K562 (cell line): Measurements from ENCODE around the gene RSPO1. TPM values are rescaled to one million over a fixed set of nuclear protein-coding genes. Genes with fewer than 3 reads are reported as not detected.

Experiments used
- ATAC-seq: fragments of 200-7000 bp; cut with Tn5 transposase; 3 replicates; pipeline ENCODE4 v1.9.1; 2020; ENCODE audit warnings: moderate library complexity
- BruUV-seq: library from RNA; stranded (reverse); fragments of 400-500 nt; replicated peaks from 2 replicates; lab custom pipeline; 2021; lab: Mats Ljungman, UMichigan
- CTCF ChIA-PET: fragments of 300-600 bp; formaldehyde crosslinking; extraction: SDS; loops from one replicate; lab custom pipeline; 2021; ENCODE audit warnings: low intra/inter-chr PET ratio; lab: Yijun Ruan, JAX
- POLR2A ChIA-PET: fragments of 300-600, 350-650 bp; sonication (Branson Sonifier 250); formaldehyde crosslinking; extraction: SDS; loops from one replicate; lab custom pipeline; 2021; ENCODE audit warnings: antibody characterized with exemption, inconsistent platforms; lab: Yijun Ruan, JAX
- DNase-seq, 4 experiments: peaks; one replicate each; pipeline versions ENCODE4 v3.0.0 to v3.0.0-alpha.2; 2011 to 2018; ENCODE audit warnings: low spot score in 3 of 4, mixed read lengths in 3 of 4; ENCODE audit errors: extremely low read depth in 1 of 4
- FAIRE-seq: peaks from 2 replicates; lab custom pipeline; 2011; peaks lifted over from hg19 to GRCh38; lab: Jason Lieb, UNC
- H2AFZ ChIP-seq: 2 replicates; pipeline ENCODE4 v1.6.0; 2011; ENCODE audit warnings: low read depth, low read length, control low read depth, inconsistent platforms
- H3K27ac ChIP-seq: fragments of 200-600 bp; 3 replicates; pipeline ENCODE4 v1.8.0; 2011; ENCODE audit warnings: low read depth, mild to moderate bottlenecking, control low read depth, inconsistent platforms, low read length, moderate library complexity, mixed read lengths; ENCODE audit errors: extremely low read depth
- H3K27me3 ChIP-seq, 2 experiments: fragments of 300-600 bp in 1 of 2; 2 replicates in 1 of 2; 3 replicates in 1 of 2; pipeline versions ENCODE4 v1.6.0 to v1.8.0; 2011; ENCODE audit warnings: inconsistent platforms in 2 of 2, low read length in 2 of 2, mild to moderate bottlenecking in 1 of 2, mixed read lengths in 1 of 2, moderate library complexity in 1 of 2; ENCODE audit not compliant: control insufficient read depth in 2 of 2, insufficient read depth in 2 of 2
- H3K36me3 ChIP-seq: fragments of 300-600 bp; 3 replicates; pipeline ENCODE4 v1.8.0; 2011; ENCODE audit warnings: mild to moderate bottlenecking, low read length, inconsistent platforms; ENCODE audit not compliant: control insufficient read depth, insufficient read depth
- H3K4me1 ChIP-seq, 2 experiments: fragments of 200-600 bp in 1 of 2; replicated peaks in 1 of 2; 2 replicates in 1 of 2; 3 replicates in 1 of 2; pipeline versions ENCODE4 v1.5.1 to v1.8.0; 2011; ENCODE audit warnings: inconsistent platforms in 2 of 2, low read length in 2 of 2, mild to moderate bottlenecking in 1 of 2, mixed read lengths in 1 of 2, moderate library complexity in 1 of 2; ENCODE audit not compliant: control insufficient read depth in 2 of 2, insufficient read depth in 2 of 2
- H3K4me2 ChIP-seq: 2 replicates; pipeline ENCODE4 v1.6.1; 2011; ENCODE audit warnings: low read length, control low read depth, inconsistent platforms, mixed read lengths; ENCODE audit not compliant: insufficient read depth
- H3K4me3 ChIP-seq: fragments of 200-600 bp; sonication (generic), shearing (Covaris generic); 2 replicates; pipeline ENCODE4 v1.5.1; 2016; ENCODE audit warnings: control low read depth, inconsistent platforms
- H3K79me2 ChIP-seq: fragments of 200-600 bp; 3 replicates; pipeline ENCODE4 v1.8.0; 2011; ENCODE audit warnings: low read length, inconsistent platforms; ENCODE audit not compliant: control insufficient read depth, insufficient read depth
- H3K9ac ChIP-seq, 2 experiments: 2 replicates each; pipeline versions ENCODE4 v1.6.0 to v1.6.1; 2011; ENCODE audit warnings: low read depth in 2 of 2, low read length in 2 of 2, control low read depth in 1 of 2, inconsistent platforms in 1 of 2, mild to moderate bottlenecking in 1 of 2, mixed read lengths in 1 of 2; ENCODE audit not compliant: insufficient read depth in 1 of 2
- H3K9me1 ChIP-seq: one replicate; pipeline ENCODE4 v1.6.0; 2011; ENCODE audit warnings: inconsistent platforms, mild to moderate bottlenecking, low read length, moderate library complexity; ENCODE audit not compliant: control insufficient read depth, insufficient read depth
- H3K9me3 ChIP-seq: replicated peaks from 2 replicates; pipeline ENCODE4 v1.5.1; 2011; ENCODE audit warnings: low read depth, low read length, inconsistent platforms; ENCODE audit not compliant: control insufficient read depth, insufficient read depth
- H4K20me1 ChIP-seq: replicated peaks from 2 replicates; pipeline ENCODE4 v1.6.1; 2011; ENCODE audit warnings: low read length, inconsistent platforms, mixed read lengths; ENCODE audit not compliant: control insufficient read depth, insufficient read depth
- ASH1L ChIP-seq: fragments of 450-650 bp; IDR thresholded peaks from 2 replicates; pipeline ENCODE4 v1.6.1; 2018; ENCODE audit warnings: borderline replicate concordance, mild to moderate bottlenecking, low read depth; ENCODE audit not compliant: partially characterized antibody
- ATF7 ChIP-seq: fragments of 450-650 bp; IDR thresholded peaks from 2 replicates; pipeline ENCODE4 v1.7.1; 2014; ENCODE audit warnings: mild to moderate bottlenecking, moderate library complexity
- BCLAF1 ChIP-seq, 2 experiments: fragments of 450-650 bp in 1 of 2; IDR thresholded peaks; 2 replicates each; pipeline ENCODE4 v1.6.1; 2011 to 2017; ENCODE audit warnings: low read depth in 2 of 2, antibody characterized with exemption in 1 of 2, borderline replicate concordance in 1 of 2, low read length in 1 of 2, mild to moderate bottlenecking in 1 of 2, mixed read lengths in 1 of 2; ENCODE audit not compliant: control insufficient read depth in 1 of 2
- CBFA2T2 ChIP-seq: fragments of 450-650 bp; conservative IDR thresholded peaks from 2 replicates; pipeline ENCODE4 v1.6.1; 2017; ENCODE audit warnings: mild to moderate bottlenecking
- ELK1 ChIP-seq: sonication (generic); formaldehyde crosslinking; IDR thresholded peaks from 2 replicates; pipeline ENCODE4 v1.8.1; 2022; ENCODE audit warnings: missing genetic modification reagents
- EP400 ChIP-seq: fragments of 450-650 bp; IDR thresholded peaks from 2 replicates; pipeline ENCODE4 v1.6.1; 2017; ENCODE audit warnings: antibody characterized with exemption, mild to moderate bottlenecking, moderate library complexity
- FOXA3 ChIP-seq, 2 experiments: fragments of 450-650 bp in 1 of 2; sonication (generic) in 1 of 2; formaldehyde crosslinking; IDR thresholded peaks in 1 of 2; conservative IDR thresholded peaks in 1 of 2; 2 replicates each; pipeline versions ENCODE4 v1.4.0 to v1.8.0; 2020 to 2022; ENCODE audit warnings: mild to moderate bottlenecking in 2 of 2, missing genetic modification reagents in 1 of 2
- HNRNPH1 ChIP-seq: fragments of 200-400 bp; formaldehyde crosslinking; optimal IDR thresholded peaks from 2 replicates; pipeline ENCODE3; 2017; ENCODE audit warnings: low read depth, mild to moderate bottlenecking, low read length, moderate library complexity
- MBD2 ChIP-seq: sonication (generic); IDR thresholded peaks from 2 replicates; pipeline ENCODE4 v1.6.1; 2016; ENCODE audit warnings: low read depth, borderline replicate concordance
- MTA1 ChIP-seq: fragments of 450-650 bp; IDR thresholded peaks from 2 replicates; pipeline ENCODE4 v1.6.1; 2017; ENCODE audit warnings: borderline replicate concordance
- NCOA1 ChIP-seq: fragments of 450-650 bp; IDR thresholded peaks from 2 replicates; pipeline ENCODE4 v1.6.1; 2016; ENCODE audit warnings: low read depth
- NCOA2 ChIP-seq, 2 experiments: fragments of 450-650 bp; IDR thresholded peaks; 2 replicates each; pipeline ENCODE4 v1.6.1; 2018; ENCODE audit warnings: mild to moderate bottlenecking in 2 of 2, moderate library complexity in 1 of 2; ENCODE audit not compliant: partially characterized antibody in 2 of 2
- PCBP1 ChIP-seq: fragments of 200-400 bp; formaldehyde crosslinking; IDR thresholded peaks from 2 replicates; pipeline ENCODE4 v1.6.1; 2018; ENCODE audit warnings: mild to moderate bottlenecking, low read depth, low read length; ENCODE audit not compliant: poor library complexity, severe bottlenecking
- WGBS: fragments of 100-300 bp; shearing (Covaris generic); methylation state at CpG from one replicate; pipeline ENCODE4 v1.1.6; 2016; ENCODE audit warnings: low coverage, mixed read lengths; ENCODE audit not compliant: insufficient coverage; ENCODE audit errors: missing lambda C conversion rate; 5-methylcytosine and 5-hydroxymethylcytosine counted together
- in situ Hi-C: fragments of 300-500 bp; cut with MboI; formaldehyde crosslinking; loops from 4 replicates; pipeline ENCODE4 v1.15.0; 2018; ENCODE audit warnings: inconsistent platforms, mixed read lengths
- intact Hi-C: fragments of 100-400 bp; cut with micrococcal nuclease; formaldehyde crosslinking; loops from 2 replicates; pipeline ENCODE4 v1.14.2; 2022
- polyA plus RNA-seq, 8 experiments: library from polyadenylated mRNA; depleted of rRNA in 4 of 8; stranded (reverse) in 5 of 8; unstranded in 3 of 8; fragments of >200 nt; fragmentation: Nextera tagmentation in 2 of 8; fragmentation: Illumina TruSeq in 1 of 8; extraction: Ambion mirVana in 2 of 8; extraction: Trizol in 1 of 8; gene quantifications; 2 replicates each; pipeline versions ENCODE4 v1.2.1 to v1.2.3, GENCODE V29; 2011 to 2014; ENCODE audit warnings: inconsistent platforms in 1 of 8, missing spikeins in 1 of 8
- total RNA-seq, 7 experiments: library from RNA; depleted of rRNA in 6 of 7; stranded (reverse); fragments of >200 nt in 6 of 7; fragmentation: Illumina TruSeq in 2 of 7; extraction: Trizol in 2 of 7; gene quantifications; 2 replicates each; pipeline versions ENCODE4 v1.2.1 to v1.2.3, GENCODE V29; 2011 to 2021; ENCODE audit warnings: low replicate concordance in 1 of 7

The RSPO1 gene
- total and polyA plus RNA-seq, 9 of the 15 experiments (the other 6 are each of a cell fraction or from before 2014, with no cell fraction given), result not detected

GRCh38 chr1:37631036-37631435 is 3.7 kb downstream of the RSPO1 start:
- no peak for ATAC-seq
- ChIA-PET POLR2A (interaction anchor here (0.6 kb wide), 1 partner anchor 35 kb away, joined by 4 read pairs; the partner anchor contains the start of gene GNL2), CTCF (no interaction called here)
- BruUV-seq, result no TSS peak
- Histone ChIP-seq H3K9me3 (no peaks in the 10 kb centered on the region), H3K4me1 (peaks cover 0 to 25% of the 10 kb centered on the region in 2 experiments; a peak in 1 of 5 replicates), H3K27ac (no peak overlapping the region), H2AFZ (no peak overlapping the region), H3K4me3 (no peak overlapping the region), H3K79me2 (no peaks in the 10 kb centered on the region), H3K9me1 (no peaks in the 10 kb centered on the region), H3K4me2 (no peak overlapping the region), H3K9ac (no peak overlapping the region), H3K27me3 (peaks cover 90 to 96% of the 10 kb centered on the region in 2 experiments), H3K36me3 (no peaks in the 10 kb centered on the region), H4K20me1 (peaks cover 19% of the 10 kb centered on the region; the same call in 1 of the 2 replicates)
- WGBS, result 0% methylated on average over 5 of the region's 5 CpGs
- in situ Hi-C loops (no loop called here), intact Hi-C loops (no loop called here)
- TF ChIP-seq BCLAF1 (IDR thresholded peaks at IDR 0.05; ENCODE audit: borderline replicate concordance in 1 of 2, control insufficient read depth in 1 of 2, low read depth in 2 of 2, low read length in 1 of 2) (no peak), ATF7 (no peak), PCBP1 (no peak), MTA1 (no peak), ELK1 (CRISPR knock-in tag) (no peak), ASH1L (no peak), MBD2 (no peak), NCOA1 (no peak), CBFA2T2 (no peak), EP400 (no peak), HNRNPH1 (no peak), FOXA3 (CRISPR knock-in tag; conservative IDR thresholded peaks at IDR 0.05 in 1 of 2, IDR thresholded peaks at IDR 0.05 in 1 of 2) (no peak), NCOA2 (IDR thresholded peaks at IDR 0.05; ENCODE audit: partially characterized antibody in 2 of 2) (no peak)
- FAIRE-seq, result no peak
- no peak for DNase-seq
